SJSA1 (cell line): ENCODE measurements around the gene MCEE. TPM values are rescaled to one million over a fixed set of nuclear protein-coding genes. Genes with fewer than 3 reads are reported as not detected.
A peak's percentile ranks its signal among the peaks of the same experiment; 100 is the strongest.
"Not testable (repeated sequence)": the region's sequence is repeated elsewhere in the genome, so short reads cannot be mapped to it uniquely, and the experiment has no call there.

ENCODE experiments used
- DNase-seq, 2 experiments: peaks; one replicate each; pipeline ENCODE4 v3.0.0-alpha.2; 2015 to 2020; ENCODE audit warnings: low spot score in 2 of 2, low read depth in 1 of 2
- H3K27ac ChIP-seq: fragments of 250-450 bp; sonication (Bioruptor Pico); 2 replicates; pipeline ENCODE4 v1.5.1; 2020; ENCODE audit warnings: mild to moderate bottlenecking, moderate library complexity
- H3K27me3 ChIP-seq: fragments of 250-450 bp; sonication (Bioruptor Pico); replicated peaks from 2 replicates; pipeline ENCODE4 v1.5.1; 2020; ENCODE audit warnings: mild to moderate bottlenecking, moderate library complexity
- H3K36me3 ChIP-seq: fragments of 250-450 bp; sonication (Bioruptor Pico); 2 replicates; pipeline ENCODE4 v1.5.1; 2020; ENCODE audit warnings: mild to moderate bottlenecking
- H3K4me1 ChIP-seq: fragments of 250-450 bp; sonication (Bioruptor Pico); replicated peaks from 2 replicates; pipeline ENCODE4 v1.6.1; 2021; ENCODE audit warnings: mild to moderate bottlenecking
- H3K4me3 ChIP-seq: fragments of 250-450 bp; sonication (Bioruptor Pico); 2 replicates; pipeline ENCODE4 v1.5.1; 2020; ENCODE audit warnings: mild to moderate bottlenecking
- H3K9me3 ChIP-seq: fragments of 250-450 bp; sonication (Bioruptor Pico); replicated peaks from 2 replicates; pipeline ENCODE4 v1.5.1; 2020; ENCODE audit warnings: mild to moderate bottlenecking
- total RNA-seq: library from RNA; depleted of rRNA; stranded (reverse); fragments of >200 nt; shearing (Covaris generic); gene quantifications from 2 replicates; pipeline ENCODE4 v1.2.3, GENCODE V29; 2014; rRNA removed

MCEE gene
- 6.2 and 9.6 TPM in 2 replicates for total RNA-seq

- DNase-seq: peak; percentile 91 to 93
- Histone ChIP-seq H3K27me3 (no peaks in the 10 kb centered on the region), H3K27ac (peak within 1 kb of the TSS; percentile 51), H3K36me3 (peaks cover 20% of the 10 kb centered on the region), H3K4me1 (peaks cover 10% of the 10 kb centered on the region; the same call in 1 of the 2 replicates), H3K9me3 (no peaks in the 10 kb centered on the region), H3K4me3 (peak within 1 kb of the TSS; percentile 80)
Observed at GRCh38 chr2:71130152-71130904, at the start of gene MCEE, which contains the start of gene MPHOSPH10. Gene MCEE, minus strand, starts transcription at chr2:71130229. Its CDS starts 10 bp downstream, at chr2:71130219. Gene MPHOSPH10, plus strand, starts transcription at chr2:71130634. Its CDS starts 32 bp downstream, at chr2:71130666.

GRCh38 chr2:71178836-71179235 is 48.8 kb upstream of the MCEE start:
- H3K27me3 ChIP-seq: not testable (repeated sequence)

GRCh38 chr2:71174207-71174606 is 44.2 kb upstream of the MCEE start:
- H3K9me3 ChIP-seq: no peaks in the 10 kb centered on the region
- H3K4me3 ChIP-seq: no peak overlapping the region
- no peak for DNase-seq

More at GRCh38 chr2:71178836-71179235, 48.8 kb upstream of the MCEE start:
- H3K27ac ChIP-seq, H3K4me3 ChIP-seq, H3K36me3 ChIP-seq, DNase-seq, H3K9me3 ChIP-seq, H3K4me1 ChIP-seq: not testable (repeated sequence)

GRCh38 chr2:71173096-71173495 is 43.1 kb upstream of the MCEE start:
- H3K4me3 ChIP-seq: no peak overlapping the region
- no peak overlapping the region for H3K27ac ChIP-seq
- no peak for DNase-seq
- no peaks in the 10 kb centered on the region for H3K9me3 ChIP-seq
- H3K36me3 ChIP-seq: no peaks in the 10 kb centered on the region
- H3K27me3 ChIP-seq: no peaks in the 10 kb centered on the region; the same call in 1 of the 2 replicates
- H3K4me1 ChIP-seq: no peaks in the 10 kb centered on the region

More at GRCh38 chr2:71174207-71174606, 44.2 kb upstream of the MCEE start:
- no peaks in the 10 kb centered on the region for H3K36me3 ChIP-seq
- no peaks in the 10 kb centered on the region for H3K4me1 ChIP-seq
- H3K27ac ChIP-seq: no peak overlapping the region
- no peaks in the 10 kb centered on the region; the same call in none of the 2 replicates for H3K27me3 ChIP-seq

GRCh38 chr2:71166812-71167211 is 36.8 kb upstream of the MCEE start:
- no peak for DNase-seq
- no peaks in the 10 kb centered on the region for H3K9me3 ChIP-seq
- no peaks in the 10 kb centered on the region for H3K36me3 ChIP-seq
- no peak overlapping the region for H3K4me3 ChIP-seq
- no peaks in the 10 kb centered on the region for H3K27me3 ChIP-seq
- no peaks in the 10 kb centered on the region for H3K4me1 ChIP-seq
- no peak overlapping the region for H3K27ac ChIP-seq

- Histone ChIP-seq H3K4me3 (no peak overlapping the region), H3K9me3 (no peaks in the 10 kb centered on the region), H3K4me1 (no peaks in the 10 kb centered on the region), H3K27me3 (no peaks in the 10 kb centered on the region), H3K36me3 (no peaks in the 10 kb centered on the region), H3K27ac (no peak overlapping the region)
- DNase-seq: peak in 1 of 2 experiments; percentile 51
Observed at GRCh38 chr2:71157124-71157793, 27.2 kb upstream of the MCEE start.

GRCh38 chr2:71156573-71156972 is 26.5 kb upstream of the MCEE start:
- no peak overlapping the region for H3K27ac ChIP-seq
- no peak for DNase-seq
- H3K4me1 ChIP-seq: no peaks in the 10 kb centered on the region
- no peaks in the 10 kb centered on the region for H3K9me3 ChIP-seq
- H3K36me3 ChIP-seq: no peaks in the 10 kb centered on the region
- H3K27me3 ChIP-seq: no peaks in the 10 kb centered on the region
- H3K4me3 ChIP-seq: no peak overlapping the region

GRCh38 chr2:71155846-71156245 is 25.8 kb upstream of the MCEE start:
- peaks cover 5% of the 10 kb centered on the region; the same call in 1 of the 2 replicates for H3K36me3 ChIP-seq
- no peaks in the 10 kb centered on the region for H3K27me3 ChIP-seq
- no peak for DNase-seq
- no peaks in the 10 kb centered on the region for H3K9me3 ChIP-seq
- no peak overlapping the region for H3K27ac ChIP-seq
- no peaks in the 10 kb centered on the region for H3K4me1 ChIP-seq
- H3K4me3 ChIP-seq: no peak overlapping the region

GRCh38 chr2:71154798-71155197 is 24.8 kb upstream of the MCEE start:
- no peaks in the 10 kb centered on the region for H3K4me1 ChIP-seq
- no peaks in the 10 kb centered on the region for H3K27me3 ChIP-seq
- H3K9me3 ChIP-seq: no peaks in the 10 kb centered on the region
- H3K36me3 ChIP-seq: peaks cover 14% of the 10 kb centered on the region
- no peak overlapping the region for H3K4me3 ChIP-seq
- H3K27ac ChIP-seq: no peak overlapping the region
- DNase-seq: no peak

GRCh38 chr2:71154279-71154678 is 24.2 kb upstream of the MCEE start:
- H3K4me1 ChIP-seq: no peaks in the 10 kb centered on the region
- H3K36me3 ChIP-seq: peaks cover 18% of the 10 kb centered on the region
- H3K27me3 ChIP-seq: no peaks in the 10 kb centered on the region
- H3K27ac ChIP-seq: no peak overlapping the region
- no peak for DNase-seq
- no peak overlapping the region for H3K4me3 ChIP-seq
- no peaks in the 10 kb centered on the region for H3K9me3 ChIP-seq

- H3K4me1 ChIP-seq: no peaks in the 10 kb centered on the region
- no peak for DNase-seq
- H3K9me3 ChIP-seq: no peaks in the 10 kb centered on the region
Observed at GRCh38 chr2:71153585-71154224, 23.7 kb upstream of the MCEE start.

GRCh38 chr2:71151620-71152019 is 21.6 kb upstream of the MCEE start:
- Histone ChIP-seq H3K27me3 (no peaks in the 10 kb centered on the region), H3K36me3 (peaks cover 45% of the 10 kb centered on the region), H3K4me1 (no peaks in the 10 kb centered on the region), H3K4me3 (no peak overlapping the region), H3K27ac (no peak overlapping the region), H3K9me3 (no peaks in the 10 kb centered on the region)
- DNase-seq: no peak

More at GRCh38 chr2:71153585-71154224, 23.7 kb upstream of the MCEE start:
- Histone ChIP-seq H3K27ac (no peak overlapping the region), H3K36me3 (peaks cover 24% of the 10 kb centered on the region), H3K27me3 (no peaks in the 10 kb centered on the region), H3K4me3 (no peak overlapping the region)

- Histone ChIP-seq H3K36me3 (peaks cover 58% of the 10 kb centered on the region), H3K4me3 (no peak overlapping the region), H3K27me3 (no peaks in the 10 kb centered on the region), H3K4me1 (no peaks in the 10 kb centered on the region), H3K9me3 (no peaks in the 10 kb centered on the region), H3K27ac (no peak overlapping the region)
- no peak for DNase-seq
Observed at GRCh38 chr2:71150082-71150816, 20.2 kb upstream of the MCEE start.
